CD4-positive, alpha-beta T cell treated with Interleukin-1 beta for 1 hour (primary cell): ENCODE results near the gene NT5DC3.
"Not testable (repeated sequence)": the region's sequence is repeated elsewhere in the genome, so short reads cannot be mapped to it uniquely, and the experiment has no call there.

Experiments used
- DNase-seq, 2 donors: peaks; one replicate each; pipeline ENCODE4 v3.0.0-alpha.2; 2020 to 2022

NT5DC3 gene

GRCh38 chr12:103832048-103832997, 8.7 kb downstream of the NT5DC3 start:
- no peak for DNase-seq

GRCh38 chr12:103830730-103831320, 10.2 kb downstream of the NT5DC3 start:
- DNase-seq = no peak

GRCh38 chr12:103830025-103830725, 10.9 kb downstream of the NT5DC3 start:
- DNase-seq = no peak

- DNase-seq = no peak
Measured at GRCh38 chr12:103829092-103829491, 11.9 kb downstream of the NT5DC3 start.

GRCh38 chr12:103827911-103828391, 13.1 kb downstream of the NT5DC3 start:
- no peak for DNase-seq

- DNase-seq = no peak
Measured at GRCh38 chr12:103824845-103825244, 16.2 kb downstream of the NT5DC3 start.

- no peak for DNase-seq
Measured at GRCh38 chr12:103824290-103824689, 16.7 kb downstream of the NT5DC3 start.

GRCh38 chr12:103823871-103824270, 17.2 kb downstream of the NT5DC3 start:
- DNase-seq = no peak

GRCh38 chr12:103821773-103822172, 19.3 kb downstream of the NT5DC3 start:
- no peak for DNase-seq

GRCh38 chr12:103820881-103821489, 20.0 kb downstream of the NT5DC3 start:
- no peak for DNase-seq

GRCh38 chr12:103820361-103820760, 20.7 kb downstream of the NT5DC3 start:
- no peak for DNase-seq

GRCh38 chr12:103819892-103820291, 21.1 kb downstream of the NT5DC3 start:
- DNase-seq = no peak

- no peak for DNase-seq
Measured at GRCh38 chr12:103819312-103819711, 21.7 kb downstream of the NT5DC3 start.

- DNase-seq = no peak
Measured at GRCh38 chr12:103817791-103818190, 23.2 kb downstream of the NT5DC3 start.

GRCh38 chr12:103816663-103817062, 24.4 kb downstream of the NT5DC3 start:
- no peak for DNase-seq

- no peak for DNase-seq
Measured at GRCh38 chr12:103814436-103814835, 26.6 kb downstream of the NT5DC3 start.

- no peak for DNase-seq
Measured at GRCh38 chr12:103813949-103814348, 27.1 kb downstream of the NT5DC3 start.

GRCh38 chr12:103813426-103813825, 27.6 kb downstream of the NT5DC3 start:
- no peak for DNase-seq

- no peak for DNase-seq
Measured at GRCh38 chr12:103812789-103813188, 28.2 kb downstream of the NT5DC3 start.

GRCh38 chr12:103811791-103812190, 29.2 kb downstream of the NT5DC3 start:
- DNase-seq = no peak

- DNase-seq = no peak
Measured at GRCh38 chr12:103810111-103810510, 30.9 kb downstream of the NT5DC3 start.

- DNase-seq = not testable (repeated sequence)
Measured at GRCh38 chr12:103809639-103810038, 31.4 kb downstream of the NT5DC3 start.

- DNase-seq = no peak
Measured at GRCh38 chr12:103809154-103809553, 31.9 kb downstream of the NT5DC3 start.
